ENCODE measurements around the gene ANKRD13A. TPM values are rescaled to one million over a fixed set of nuclear protein-coding genes. Genes with fewer than 3 reads are reported as not detected.

The ANKRD13A gene
- total RNA-seq, 3 donors from 2014 or later, result 66.4 to 172 (median 88.2) TPM

DNA sequence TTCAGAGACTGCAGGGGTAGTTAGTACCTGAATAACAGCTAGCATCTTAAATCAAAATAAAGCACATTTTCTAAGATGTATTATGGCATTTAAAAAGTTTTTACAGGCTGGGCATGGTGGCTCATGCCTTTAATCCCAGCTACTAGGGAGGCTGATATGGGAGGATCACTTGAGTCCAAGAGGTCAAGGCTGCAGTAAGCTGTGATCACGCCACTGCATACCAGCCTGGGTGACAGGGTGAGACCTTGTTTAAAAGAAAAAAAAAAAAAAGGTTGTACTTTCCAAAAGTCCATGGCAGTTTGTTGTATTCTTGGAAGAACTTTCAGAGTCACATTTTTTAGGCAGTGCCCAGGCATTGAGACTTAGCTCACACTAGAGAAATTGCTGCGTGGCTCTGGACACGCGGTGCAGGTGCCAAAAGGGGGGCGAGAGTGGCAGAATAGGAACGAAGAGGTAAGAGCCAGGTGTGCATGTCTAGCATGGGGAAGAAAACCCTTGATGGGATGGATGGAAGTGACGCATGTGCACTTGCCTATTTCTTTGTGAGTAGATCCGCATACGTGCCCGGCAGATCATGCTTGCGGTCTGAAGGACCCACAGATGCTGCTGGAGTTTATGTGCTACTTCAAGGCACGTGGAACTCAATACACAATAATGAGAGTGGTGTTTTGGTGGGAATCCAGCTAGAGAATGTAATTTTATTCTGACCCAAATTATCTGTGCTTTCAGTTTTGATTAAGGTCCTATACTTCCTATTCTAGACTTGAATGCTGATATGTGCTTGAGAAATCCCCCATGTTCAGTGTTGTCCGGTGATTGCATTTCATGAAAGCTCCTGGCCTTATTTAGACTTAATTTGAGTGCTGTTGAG lies 11.9 kb downstream of the ANKRD13A start:
- intact Hi-C loops (cut with DNase I; ENCODE audit: low total_unique reads), result loop anchor here (2.0 kb wide), 1 partner anchor 26 kb away; no protein-coding TSS in a partner anchor
- no peaks in the 10 kb centered on the region for H3K27me3 ChIP-seq
- no peaks in the 10 kb centered on the region for H3K9me3 ChIP-seq
- no peak overlapping the region for H3K4me3 ChIP-seq
- TF ChIP-seq CTCF (IDR thresholded peaks at IDR 0.05), result no peak
- no peak for TF ChIP-seq POLR2AphosphoS5 (IDR thresholded peaks at IDR 0.05)
- TF ChIP-seq POLR2A (IDR thresholded peaks at IDR 0.05), result no peak
- no peak overlapping the region for H3K27ac ChIP-seq
- H3K4me1 ChIP-seq, result no peaks in the 10 kb centered on the region
- no peak for DNase-seq (ENCODE audit: low spot score in 2 of 2)
- no peaks in the 10 kb centered on the region for H3K36me3 ChIP-seq

GRCh38 chr12:110012137-110012536 lies 12.9 kb downstream of the ANKRD13A start:
- TF ChIP-seq CTCF (IDR thresholded peaks at IDR 0.05) (no peak), POLR2A (IDR thresholded peaks at IDR 0.05) (no peak), POLR2AphosphoS5 (IDR thresholded peaks at IDR 0.05) (no peak)
- no peaks in the 10 kb centered on the region for H3K27me3 ChIP-seq
- no peak overlapping the region for H3K27ac ChIP-seq
- no peaks in the 10 kb centered on the region for H3K9me3 ChIP-seq
- no peak for DNase-seq (ENCODE audit: low spot score in 2 of 2)
- H3K4me3 ChIP-seq, result no peak overlapping the region
- H3K4me1 ChIP-seq, result no peaks in the 10 kb centered on the region
- intact Hi-C loops (cut with DNase I; ENCODE audit: low total_unique reads), result no loop called here
- H3K36me3 ChIP-seq, result no peaks in the 10 kb centered on the region

DNA sequence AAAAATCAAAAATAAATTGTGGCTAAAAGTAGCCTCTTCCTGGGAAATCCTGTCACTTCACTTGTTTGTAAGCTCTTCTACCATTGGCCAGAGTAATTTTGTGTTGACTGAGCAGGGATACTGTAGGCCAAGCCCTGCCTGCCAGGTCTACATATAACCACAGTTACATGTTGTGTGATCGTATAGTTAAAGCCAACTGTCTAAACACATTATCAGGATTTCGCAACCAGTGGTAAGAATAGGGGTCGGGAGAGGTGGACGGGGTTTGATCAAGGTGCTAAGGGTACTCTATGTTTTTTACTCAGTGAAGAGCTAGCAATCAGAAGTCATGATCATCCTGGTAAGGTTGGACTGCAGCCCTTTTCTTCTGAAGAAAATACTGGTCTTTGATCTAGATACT lies 13.4 kb downstream of the ANKRD13A start:
- H3K4me1 ChIP-seq, result no peaks in the 10 kb centered on the region
- H3K4me3 ChIP-seq, result no peak overlapping the region
- TF ChIP-seq POLR2AphosphoS5 (IDR thresholded peaks at IDR 0.05) (no peak), CTCF (IDR thresholded peaks at IDR 0.05) (no peak), POLR2A (IDR thresholded peaks at IDR 0.05) (no peak)
- no peaks in the 10 kb centered on the region for H3K27me3 ChIP-seq
- H3K27ac ChIP-seq, result no peak overlapping the region
- H3K36me3 ChIP-seq, result no peaks in the 10 kb centered on the region
- DNase-seq (ENCODE audit: low spot score in 2 of 2), result no peak
- no peaks in the 10 kb centered on the region for H3K9me3 ChIP-seq
- intact Hi-C loops (cut with DNase I; ENCODE audit: low total_unique reads), result no loop called here

- H3K27me3 ChIP-seq, result no peaks in the 10 kb centered on the region
- H3K27ac ChIP-seq, result no peak overlapping the region
- intact Hi-C loops (cut with DNase I; ENCODE audit: low total_unique reads), result no loop called here
- TF ChIP-seq POLR2AphosphoS5 (IDR thresholded peaks at IDR 0.05) (no peak), CTCF (IDR thresholded peaks at IDR 0.05) (no peak), POLR2A (IDR thresholded peaks at IDR 0.05) (no peak)
- no peaks in the 10 kb centered on the region for H3K9me3 ChIP-seq
- no peak for DNase-seq (ENCODE audit: low spot score in 2 of 2)
- no peaks in the 10 kb centered on the region for H3K4me1 ChIP-seq
- H3K36me3 ChIP-seq, result peaks cover 6% of the 10 kb centered on the region
- no peak overlapping the region for H3K4me3 ChIP-seq
Observed at GRCh38 chr12:110015132-110015531, 15.9 kb downstream of the ANKRD13A start.

- Histone ChIP-seq H3K27me3 (no peaks in the 10 kb centered on the region), H3K4me3 (no peak overlapping the region), H3K36me3 (peaks cover 7% of the 10 kb centered on the region), H3K4me1 (no peaks in the 10 kb centered on the region), H3K27ac (no peak overlapping the region), H3K9me3 (no peaks in the 10 kb centered on the region)
- TF ChIP-seq POLR2A (IDR thresholded peaks at IDR 0.05) (no peak), CTCF (IDR thresholded peaks at IDR 0.05) (no peak), POLR2AphosphoS5 (IDR thresholded peaks at IDR 0.05) (no peak)
- no peak for DNase-seq (ENCODE audit: low spot score in 2 of 2)
- intact Hi-C loops (cut with DNase I; ENCODE audit: low total_unique reads), result no loop called here
Observed at GRCh38 chr12:110020956-110021355, 21.7 kb downstream of the ANKRD13A start.

All from breast epithelium (tissue), 4 donors.